Kidney capillary endothelial cell (primary cell): ENCODE data around the gene DGKK.

ENCODE experiments used
- DNase-seq: peaks from one replicate; pipeline ENCODE4 v3.0.0-alpha.2; 2018; ENCODE audit warnings: low spot score

The DGKK gene

DNA sequence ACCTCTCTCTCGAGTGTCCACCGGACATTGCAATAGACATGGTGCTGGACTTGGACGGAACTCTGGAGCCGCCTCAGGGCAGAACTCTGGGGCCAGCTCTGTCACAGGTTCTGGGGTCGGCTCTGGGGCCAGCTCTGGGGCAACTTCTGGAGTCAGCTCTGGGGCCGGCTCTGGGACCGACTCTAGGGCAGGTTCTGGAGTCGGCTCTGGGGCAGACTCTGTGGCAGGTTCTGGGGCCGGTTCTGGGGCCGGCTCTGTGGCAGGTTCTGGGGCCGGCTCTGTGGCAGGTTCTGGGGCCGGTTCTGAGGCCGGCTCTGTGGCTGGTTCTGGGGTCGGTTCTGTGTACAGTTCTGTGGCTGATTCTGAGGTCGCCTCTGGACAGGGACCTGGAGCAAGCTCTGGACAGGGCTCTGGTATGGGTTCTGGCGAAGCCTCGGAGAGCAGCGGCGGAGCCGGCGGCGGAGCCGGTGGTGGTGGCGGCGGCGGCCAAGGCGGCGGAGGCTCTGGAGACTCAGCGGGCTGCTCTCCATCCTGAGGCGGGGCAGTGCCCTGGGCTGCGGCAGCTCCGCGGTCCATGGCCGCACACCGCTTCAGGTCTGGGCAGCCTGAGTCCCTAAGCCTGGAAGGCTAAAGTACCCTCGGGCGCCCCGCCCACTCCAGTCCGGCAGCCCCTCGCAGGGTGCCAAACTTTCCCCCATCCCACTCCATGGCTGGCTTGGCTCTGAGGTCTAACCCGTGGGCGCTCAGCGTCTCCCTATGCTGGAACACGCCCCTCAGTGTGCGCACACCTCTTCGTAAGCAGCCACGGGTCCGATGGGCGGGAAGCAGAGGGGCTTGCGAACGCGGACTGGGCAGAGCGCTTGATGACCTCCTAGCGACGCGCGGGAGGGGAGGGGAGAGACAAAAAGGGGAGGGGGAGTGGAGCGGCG is at the start of gene DGKK:
TSS of gene DGKK (minus strand) at position 723 of the 929 bp plus-strand sequence. CDS start at position 576, 147 bp downstream.
- DNase-seq: no peak

- DNase-seq: no peak
Measured at GRCh38 chrX:50514811-50515210, 44.2 kb upstream of the DGKK start.

- no peak for DNase-seq
Measured at GRCh38 chrX:50497114-50497513, 26.5 kb upstream of the DGKK start.

DNA sequence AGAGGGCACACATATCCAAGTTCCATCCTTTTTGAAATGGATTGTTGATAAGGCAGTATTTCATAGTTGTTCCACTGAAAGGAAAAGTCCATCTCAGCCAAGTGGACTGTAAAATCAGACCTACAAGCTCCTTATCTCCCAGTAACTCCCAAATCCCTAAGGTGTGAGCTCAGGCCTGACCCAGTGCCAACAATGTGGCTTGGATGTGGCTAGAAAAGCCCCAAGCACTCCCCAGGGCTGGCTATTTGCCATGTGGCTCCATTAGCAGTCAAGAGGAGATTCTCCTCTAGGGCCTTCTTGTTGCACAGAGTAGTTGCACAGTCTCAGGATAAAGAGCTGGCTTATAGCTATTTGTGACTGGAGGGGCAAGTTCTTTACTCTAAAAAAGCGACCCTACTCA is 25.0 kb upstream of the DGKK start:
- no peak for DNase-seq

DNA sequence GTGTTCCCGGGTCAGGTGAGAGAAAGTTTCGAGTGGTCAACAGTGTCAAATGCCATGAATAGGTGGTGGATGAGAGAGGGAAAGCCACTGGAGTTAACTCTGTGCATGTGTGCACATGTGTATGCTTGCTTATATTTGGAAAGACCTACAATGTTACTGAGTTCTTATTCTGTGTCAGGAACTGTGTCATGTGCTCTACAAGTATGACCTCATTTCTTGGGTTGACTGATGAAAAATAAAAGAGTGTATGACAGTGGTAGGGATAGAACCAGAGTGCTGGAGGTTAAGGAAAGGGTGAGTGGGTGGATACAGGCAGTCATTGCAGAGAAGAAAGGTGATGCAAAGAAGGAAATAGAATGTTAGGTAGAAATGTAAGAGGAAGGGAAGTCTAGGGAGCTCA is 22.1 kb upstream of the DGKK start:
- no peak for DNase-seq

DNA sequence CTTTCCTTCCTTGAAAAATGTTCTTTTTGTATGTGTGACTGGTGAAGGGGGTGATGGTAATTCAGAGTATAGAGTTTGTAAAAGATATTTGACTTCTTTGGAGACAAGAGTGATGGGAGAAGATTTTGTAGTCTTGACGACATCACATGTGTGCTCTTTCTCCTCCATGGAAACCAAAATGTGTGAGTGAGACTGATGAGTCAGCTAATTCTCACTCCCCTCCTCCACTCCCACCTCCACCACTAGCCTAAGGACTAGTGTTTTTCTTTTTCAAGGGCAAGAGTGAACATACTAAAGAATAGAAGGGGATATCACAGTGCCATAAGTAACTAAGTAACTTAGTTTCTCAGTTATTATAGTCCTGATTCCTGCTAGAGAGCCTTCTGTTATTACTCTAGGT is 14.0 kb upstream of the DGKK start:
- no peak for DNase-seq

- DNase-seq: no peak
Measured at GRCh38 chrX:50483283-50483682, 12.7 kb upstream of the DGKK start.

DNA sequence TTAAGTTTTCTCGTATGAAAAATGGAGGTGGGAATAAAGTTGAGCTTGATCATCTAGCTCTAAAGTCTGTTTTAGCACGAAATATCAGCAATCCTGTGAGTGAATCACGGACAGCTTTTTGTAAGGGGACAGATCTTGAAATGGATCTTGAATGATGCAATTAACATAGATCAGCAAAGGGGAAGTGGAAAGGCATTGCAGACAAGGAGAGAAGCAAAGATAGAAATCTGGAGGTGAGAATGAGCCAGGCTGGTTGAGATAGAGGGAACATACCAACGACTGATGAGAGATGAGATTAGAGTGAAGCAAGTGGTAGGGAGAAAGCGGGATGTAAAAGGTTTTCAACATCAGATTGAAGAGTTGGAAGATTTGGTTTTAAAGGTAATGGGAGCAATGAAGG is 4.6 kb upstream of the DGKK start:
- no peak for DNase-seq

DNA sequence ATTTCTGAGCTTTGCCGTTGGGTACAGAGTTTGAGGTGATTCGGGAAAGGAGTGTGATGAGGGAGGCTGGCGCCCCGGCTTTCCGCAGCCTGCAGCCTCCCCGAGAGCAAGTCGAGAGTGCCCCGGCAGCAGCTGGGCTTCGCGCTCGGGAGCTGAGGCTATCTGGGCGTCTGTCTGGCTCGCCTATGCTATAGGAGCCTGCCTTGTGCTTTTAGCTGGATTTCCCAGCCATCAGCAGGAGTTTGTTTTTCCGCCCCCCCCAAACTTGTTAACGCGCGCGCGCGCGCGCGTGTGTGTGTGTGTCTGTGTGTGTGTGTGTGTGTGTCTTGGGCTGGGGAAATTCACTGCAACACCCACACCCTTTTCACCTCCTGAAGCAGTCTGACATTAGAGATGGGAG is 765 bp upstream of the DGKK start:
- DNase-seq: no peak

GRCh38 chrX:50469206-50469605 is 1.4 kb downstream of the DGKK start:
- no peak for DNase-seq

- no peak for DNase-seq
Measured at GRCh38 chrX:50459615-50460014, 11.0 kb downstream of the DGKK start.

GRCh38 chrX:50458483-50458882 is 12.1 kb downstream of the DGKK start:
- no peak for DNase-seq

DNA sequence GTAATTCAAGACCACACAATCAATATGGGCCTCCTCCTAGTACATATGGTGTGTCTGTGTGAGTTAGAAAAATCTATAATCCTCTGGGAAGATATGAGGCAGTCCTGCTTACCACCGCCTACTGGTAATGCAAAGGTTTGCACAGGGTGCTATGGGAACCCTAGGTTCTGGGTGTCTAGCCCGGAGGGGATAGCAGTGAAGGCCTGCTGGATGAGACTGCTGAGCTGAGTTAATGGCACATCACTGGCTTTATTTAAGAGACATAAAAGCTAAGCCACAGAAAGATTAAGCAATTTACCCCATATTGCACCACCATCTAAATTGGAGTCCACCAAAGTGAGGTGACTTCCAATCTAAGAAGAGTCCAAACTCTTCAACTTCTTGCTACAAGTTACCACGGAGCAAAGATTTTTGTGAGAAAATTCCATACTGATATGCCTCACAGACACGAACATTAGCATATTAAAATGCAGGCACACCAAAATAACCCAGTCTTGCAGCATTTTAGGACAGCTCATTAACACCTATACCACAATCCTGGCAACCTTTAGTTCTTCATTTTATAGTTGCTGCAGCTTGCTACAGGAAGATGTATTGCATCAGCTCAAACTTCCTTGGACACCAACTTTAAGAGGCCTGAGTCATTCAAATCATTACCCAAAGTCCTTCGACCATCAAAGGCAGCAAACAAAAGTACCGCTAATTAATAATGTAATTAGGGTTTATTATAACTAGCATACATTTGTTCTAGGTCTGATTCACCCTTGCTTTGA is 13.7 kb downstream of the DGKK start:
- no peak for DNase-seq

DNA sequence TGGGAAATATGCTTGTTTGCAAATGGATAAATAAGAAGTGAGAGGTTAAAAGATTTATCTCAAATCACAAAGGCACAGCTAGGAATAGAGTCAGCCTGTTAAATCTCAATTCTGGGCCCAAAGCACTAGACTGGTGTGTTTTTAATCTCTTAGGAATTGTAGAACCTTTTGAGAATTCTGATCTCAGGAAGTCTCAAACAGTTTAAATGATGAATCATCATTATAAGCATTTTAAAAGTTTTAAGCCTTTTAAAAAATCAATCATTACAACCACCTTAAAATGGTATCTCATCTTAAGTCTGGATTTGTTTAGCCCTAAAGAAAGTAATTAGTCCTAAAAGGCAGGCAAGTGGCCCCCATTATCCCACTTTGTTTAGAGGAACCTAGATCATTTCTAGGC is 17.8 kb downstream of the DGKK start:
- no peak for DNase-seq

GRCh38 chrX:50450324-50450723 is 20.3 kb downstream of the DGKK start:
- DNase-seq: no peak

DNA sequence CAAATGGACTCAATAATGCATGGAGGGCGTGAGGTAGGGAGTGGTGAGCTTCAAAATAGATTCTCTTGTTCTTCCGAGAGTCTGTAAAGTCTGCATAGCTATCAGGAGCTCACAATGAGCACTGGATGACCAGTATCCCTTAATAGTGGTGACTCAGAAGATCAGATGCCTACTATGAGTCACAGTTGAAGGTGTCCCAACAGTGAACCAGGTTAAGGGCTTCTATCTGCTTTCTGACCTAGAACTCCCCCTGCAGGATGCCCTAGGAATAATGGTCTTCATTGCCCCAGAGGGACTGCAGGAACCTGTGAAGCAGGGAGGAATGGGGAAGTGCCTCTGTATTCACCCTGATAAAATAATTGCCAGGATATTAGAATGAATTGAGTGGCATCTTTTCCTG is 22.1 kb downstream of the DGKK start:
- no peak for DNase-seq

GRCh38 chrX:50447535-50447934 is 23.1 kb downstream of the DGKK start:
- no peak for DNase-seq

- no peak for DNase-seq
Measured at GRCh38 chrX:50442426-50443116, 28.1 kb downstream of the DGKK start.

- no peak for DNase-seq
Measured at GRCh38 chrX:50436797-50437196, 33.8 kb downstream of the DGKK start.

GRCh38 chrX:50432829-50433289 is 37.8 kb downstream of the DGKK start:
- DNase-seq: no peak

DNA sequence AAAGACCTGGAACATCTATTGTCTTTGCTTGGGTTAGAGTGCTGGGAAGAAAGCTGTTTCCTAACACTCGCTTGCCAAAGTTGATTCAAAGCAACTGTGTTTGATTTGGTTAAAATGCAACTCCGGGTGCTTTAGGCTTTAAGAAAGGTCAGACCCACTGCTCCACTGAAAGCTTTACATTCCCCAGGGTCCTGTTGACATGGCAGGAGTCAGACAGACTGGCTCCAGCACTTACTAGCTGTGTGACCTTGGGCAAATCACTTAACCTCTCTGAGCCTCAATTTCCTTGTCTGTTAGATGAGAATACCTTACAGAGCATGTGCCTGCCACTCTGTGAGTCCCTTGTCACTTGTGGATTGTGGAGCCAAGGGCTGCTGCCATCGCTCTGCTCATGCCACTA is 39.0 kb downstream of the DGKK start:
- DNase-seq: no peak

- no peak for DNase-seq
Measured at GRCh38 chrX:50430917-50431575, 39.6 kb downstream of the DGKK start.
